ENCODE data around the gene HTT.

GRCh38 chr4:3290889-3291321 lies 216.4 kb downstream of the HTT start:
- TF ChIP-seq BRD4 (CRISPR knock-in tag; IDR thresholded peaks at IDR 0.05) (no peak), ZBTB34 (CRISPR knock-in tag; IDR thresholded peaks at IDR 0.05) (no peak), CTCF (CRISPR knock-in tag; IDR thresholded peaks at IDR 0.05) (no peak), EP300 (IDR thresholded peaks at IDR 0.05; ENCODE audit: low read depth in 2 of 2, low read length in 2 of 2) (no peak), EP300 (CRISPR knock-in tag; IDR thresholded peaks at IDR 0.05; ENCODE audit: borderline replicate concordance) (no peak), HIVEP1 (CRISPR knock-in tag; IDR thresholded peaks at IDR 0.05) (no peak), SMARCC2 (IDR thresholded peaks at IDR 0.05) (no peak), PITX1 (CRISPR knock-in tag; IDR thresholded peaks at IDR 0.05) (no peak), ZNF235 (CRISPR knock-in tag; IDR thresholded peaks at IDR 0.05; ENCODE audit: borderline replicate concordance) (no peak), ZNF629 (CRISPR knock-in tag; conservative IDR thresholded peaks at IDR 0.05) (no peak), HES4 (CRISPR knock-in tag; IDR thresholded peaks at IDR 0.05; ENCODE audit: borderline replicate concordance) (no peak), ZBTB8A (CRISPR knock-in tag; IDR thresholded peaks at IDR 0.05; ENCODE audit: borderline replicate concordance, low read depth) (no peak)

All from HepG2 (cell line).